Muscle of leg (tissue), 11 donors: Measurements from ENCODE around the gene KCNMB3. TPM values are rescaled to one million over a fixed set of nuclear protein-coding genes. Genes with fewer than 3 reads are reported as not detected.
"Not testable (repeated sequence)": the region's sequence is repeated elsewhere in the genome, so short reads cannot be mapped to it uniquely, and the experiment has no call there.

ENCODE experiments used
- DNase-seq: peaks from one replicate; pipeline ENCODE4 v3.0.0; 2013
- H3K27ac ChIP-seq: one replicate; pipeline ENCODE4 v1.5.1; 2013; ENCODE audit warnings: mild to moderate bottlenecking, low read length, control low read depth
- H3K27me3 ChIP-seq: one replicate; pipeline ENCODE4 v1.6.1; 2013; ENCODE audit warnings: low read length; ENCODE audit not compliant: control insufficient read depth, insufficient read depth
- H3K36me3 ChIP-seq: one replicate; pipeline ENCODE4 v1.6.1; 2013; ENCODE audit warnings: low read length; ENCODE audit not compliant: control insufficient read depth, insufficient read depth
- H3K4me1 ChIP-seq: one replicate; pipeline ENCODE4 v1.6.1; 2013; ENCODE audit warnings: low read length; ENCODE audit not compliant: control insufficient read depth, insufficient read depth
- H3K4me3 ChIP-seq: one replicate; pipeline ENCODE4 v1.5.1; 2013; ENCODE audit warnings: low read length, control low read depth
- H3K9me3 ChIP-seq: replicated peaks from 2 replicates; pipeline ENCODE4 v1.6.1; 2013; ENCODE audit warnings: low read depth, low read length; ENCODE audit not compliant: control insufficient read depth
- WGBS: methylation state at CpG from one replicate; pipeline ENCODE4 v1.1.5; 2013; ENCODE audit warnings: missing lambda C conversion rate; ENCODE audit not compliant: insufficient coverage; 5-methylcytosine and 5-hydroxymethylcytosine counted together
- polyA plus RNA-seq, 8 donors: library from polyadenylated mRNA; unstranded; fragments of 120-200 nt; gene quantifications; one replicate each; pipeline versions ENCODE4 v1.2.1 to v1.2.3, GENCODE V29; 2013; ENCODE audit warnings: inconsistent platforms in 1 of 8, low replicate concordance in 1 of 8; ENCODE audit not compliant: insufficient read length in 8 of 8, insufficient read depth in 1 of 8
- total RNA-seq: library from RNA; stranded (reverse); fragments of 120-200 nt; gene quantifications from one replicate; pipeline ENCODE4 v1.2.4, GENCODE V29; 2013

Gene KCNMB3
- total and polyA plus RNA-seq, 9 donors = 1.7 to 4.9 (median 4.1) TPM

DNA sequence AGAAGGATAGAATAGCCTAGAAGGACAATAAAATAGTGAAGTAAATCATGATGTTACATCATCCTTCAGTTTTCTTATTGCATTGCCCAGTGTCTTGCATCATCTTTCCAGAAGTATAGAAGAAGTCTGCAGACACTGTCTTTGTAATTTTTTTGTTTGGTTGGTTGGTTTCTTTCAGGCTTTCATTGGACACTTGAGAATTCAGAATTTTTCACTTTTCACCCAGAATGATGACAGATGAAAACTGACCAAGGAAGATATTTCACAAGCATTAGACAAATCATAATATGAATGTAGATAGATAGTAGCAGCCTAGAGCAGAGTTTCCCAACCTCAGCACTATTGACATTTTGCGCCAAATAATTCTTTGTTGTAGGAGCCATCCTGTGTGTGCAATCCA lies 35.4 kb downstream of the KCNMB3 start:
- not testable (repeated sequence) for H3K4me1 ChIP-seq, DNase-seq, H3K9me3 ChIP-seq, H3K27ac ChIP-seq, H3K27me3 ChIP-seq, H3K4me3 ChIP-seq
- no CpG with 5 or more reads among the region's 1 CpG for WGBS
- peaks cover 12% of the 10 kb centered on the region for H3K36me3 ChIP-seq

DNA sequence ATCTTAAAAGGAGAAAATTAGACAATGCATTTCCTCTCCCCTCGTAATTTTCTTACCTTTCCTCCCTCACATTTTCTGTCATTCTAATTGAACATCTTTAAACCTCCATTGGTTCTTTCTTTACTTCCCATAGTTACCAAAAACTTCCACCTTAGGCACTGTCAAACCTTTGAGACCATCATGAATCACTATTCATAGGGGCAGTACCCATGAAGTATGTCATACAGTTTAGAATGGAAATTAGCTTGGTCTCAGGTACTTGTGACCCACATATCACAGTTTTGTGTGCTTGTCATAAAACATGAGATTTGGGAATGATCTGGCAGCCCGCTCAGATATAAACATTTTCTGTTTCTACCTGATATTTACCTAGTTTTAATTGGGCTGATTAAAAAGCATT lies 50.1 kb downstream of the KCNMB3 start:
- Histone ChIP-seq H3K9me3 (no peaks in the 10 kb centered on the region), H3K27me3 (no peaks in the 10 kb centered on the region), H3K4me1 (no peaks in the 10 kb centered on the region), H3K4me3 (no peak overlapping the region), H3K36me3 (peaks cover 7% of the 10 kb centered on the region), H3K27ac (no peak overlapping the region)
- 100% methylated on average over 1 of the region's 2 CpGs for WGBS
- no peak for DNase-seq

DNA sequence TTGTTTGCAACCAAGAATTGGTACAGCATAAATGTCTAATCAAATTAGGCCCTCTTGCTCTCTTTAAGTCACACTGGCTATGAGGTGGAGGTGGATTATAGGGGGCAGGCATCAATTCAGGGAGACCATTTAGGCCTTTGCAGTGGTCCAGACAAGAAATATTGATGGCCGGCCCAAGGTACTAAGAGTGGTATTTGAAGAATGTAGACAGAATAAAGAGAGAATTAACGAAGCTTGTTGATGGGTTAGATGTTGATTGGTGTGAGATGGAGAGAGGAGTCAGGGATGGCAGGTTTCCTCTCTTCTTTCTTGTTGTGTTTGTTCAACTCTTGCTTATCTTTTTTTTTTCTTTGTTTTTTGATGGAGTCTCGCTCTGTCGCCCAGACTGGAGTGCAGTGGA lies 54.2 kb downstream of the KCNMB3 start:
- Histone ChIP-seq H3K27me3 (no peaks in the 10 kb centered on the region), H3K9me3 (no peaks in the 10 kb centered on the region), H3K36me3 (peaks cover 1% of the 10 kb centered on the region), H3K4me3 (no peak overlapping the region), H3K27ac (no peak overlapping the region), H3K4me1 (no peaks in the 10 kb centered on the region)
- 88% methylated on average over 2 of the region's 4 CpGs for WGBS
- no peak for DNase-seq

DNA sequence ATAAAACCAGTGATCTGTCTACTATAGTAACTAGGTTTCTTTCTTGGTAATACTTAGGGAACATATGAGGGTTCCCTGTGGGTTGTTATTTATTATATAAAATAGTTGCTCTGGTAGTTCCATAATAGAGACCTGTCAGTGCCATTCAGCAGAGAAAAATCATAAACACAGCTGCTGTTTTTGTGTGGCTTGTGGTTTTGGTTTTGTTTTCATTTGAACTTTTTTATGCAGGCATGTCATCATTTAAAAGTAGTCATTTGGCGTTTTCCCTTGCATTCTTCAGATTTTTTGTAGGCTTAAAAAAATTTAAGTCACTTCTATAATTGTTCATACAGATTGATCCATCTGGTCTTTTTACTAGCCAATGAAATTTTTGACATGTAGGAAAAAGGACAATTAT lies 54.8 kb downstream of the KCNMB3 start:
- no peaks in the 10 kb centered on the region for H3K9me3 ChIP-seq
- H3K4me3 ChIP-seq = no peak overlapping the region
- no peaks in the 10 kb centered on the region for H3K36me3 ChIP-seq
- no peak overlapping the region for H3K27ac ChIP-seq
- WGBS = no CpG with 5 or more reads among the region's 1 CpG
- peak; percentile 30 for DNase-seq
- H3K4me1 ChIP-seq = peaks cover 2% of the 10 kb centered on the region
- no peaks in the 10 kb centered on the region for H3K27me3 ChIP-seq

DNA sequence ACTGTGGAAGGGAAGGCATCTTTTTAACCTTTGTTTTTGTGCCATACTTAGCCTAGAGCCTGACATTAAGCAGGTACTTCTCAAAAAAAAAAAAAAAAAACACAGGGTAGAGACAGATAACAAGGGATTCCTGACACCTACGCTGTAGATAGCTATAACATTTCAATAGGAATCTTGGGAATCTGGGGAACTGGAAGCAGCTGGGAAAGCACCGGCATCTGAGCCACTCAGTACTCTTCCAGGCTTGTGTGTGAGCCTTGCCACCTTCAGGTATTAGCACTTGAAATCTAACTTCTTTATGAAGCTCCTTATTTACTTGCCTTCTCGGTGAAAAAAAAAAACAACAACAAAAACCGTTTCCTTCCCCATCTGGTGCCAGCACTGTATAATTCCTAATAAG lies 56.0 kb downstream of the KCNMB3 start:
- Histone ChIP-seq H3K27me3 (no peaks in the 10 kb centered on the region), H3K4me1 (peaks cover 10% of the 10 kb centered on the region), H3K36me3 (no peaks in the 10 kb centered on the region), H3K27ac (no peak overlapping the region), H3K9me3 (no peaks in the 10 kb centered on the region), H3K4me3 (no peak overlapping the region)
- WGBS = no CpG with 5 or more reads among the region's 4 CpGs
- no peak for DNase-seq

Other genes starting within 250 kb of the KCNMB3 start
- gene ZMAT3, start 179.3 kb downstream of the KCNMB3 start, total RNA-seq = 3.0 TPM
- gene ZMAT3, start 179.3 kb downstream of the KCNMB3 start, polyA plus RNA-seq = 1 to 10 TPM; 4.0 to 7.3 (median 5.9) TPM
- gene PIK3CA, start 102.8 kb downstream of the KCNMB3 start, total RNA-seq = 27.5 TPM
- gene PIK3CA, start 102.8 kb downstream of the KCNMB3 start, polyA plus RNA-seq = 10 to 100 TPM; 12.6 to 27.2 (median 22.1) TPM
- gene ZNF639, start 71.9 kb upstream of the KCNMB3 start, total RNA-seq = 47.6 TPM
- 10 to 100 TPM; 32.1 to 41.6 (median 36.8) TPM for gene ZNF639, start 71.9 kb upstream of the KCNMB3 start, polyA plus RNA-seq
- gene MFN1, start 96.6 kb upstream of the KCNMB3 start, total RNA-seq = 49.9 TPM
- gene MFN1, start 96.6 kb upstream of the KCNMB3 start, polyA plus RNA-seq = 10 to 100 TPM; 32.4 to 51.8 (median 38.8) TPM
- gene GNB4, start 200.4 kb upstream of the KCNMB3 start, total RNA-seq = 43.8 TPM
- gene GNB4, start 200.4 kb upstream of the KCNMB3 start, polyA plus RNA-seq = 10 to 100 TPM; 21.0 to 48.0 (median 33.7) TPM